RWPE2 (cell line): ENCODE results near the gene CLSTN2.

Source experiments
- ATAC-seq: fragments of 200-7000 bp; cut with Tn5 transposase; 3 replicates; pipeline ENCODE4 v1.9.1; 2021; ENCODE audit warnings: low read depth
- DNase-seq: peaks from one replicate; pipeline ENCODE4 v3.0.0-alpha.2; 2020; ENCODE audit warnings: low spot score
- H3K27ac ChIP-seq: fragments of 450-650 bp; 2 replicates; pipeline ENCODE4 v1.5.1; 2017; ENCODE audit warnings: mild to moderate bottlenecking; ENCODE audit not compliant: poor library complexity, severe bottlenecking
- H3K27me3 ChIP-seq: fragments of 250-450 bp; sonication (Bioruptor Pico); 2 replicates; pipeline ENCODE4 v1.5.1; 2021; ENCODE audit warnings: mild to moderate bottlenecking, moderate library complexity; ENCODE audit not compliant: insufficient read depth, poor library complexity, severe bottlenecking
- H3K36me3 ChIP-seq: fragments of 250-450 bp; sonication (Bioruptor Pico); 2 replicates; pipeline ENCODE4 v1.5.1; 2020; ENCODE audit warnings: low read depth, mild to moderate bottlenecking, moderate library complexity
- H3K4me1 ChIP-seq: fragments of 250-450 bp; sonication (Bioruptor Pico); 2 replicates; pipeline ENCODE4 v1.5.1; 2021; ENCODE audit warnings: mild to moderate bottlenecking, moderate library complexity; ENCODE audit not compliant: insufficient read depth, poor library complexity, severe bottlenecking
- H3K4me3 ChIP-seq: fragments of 250-450 bp; sonication (Bioruptor Pico); 2 replicates; pipeline ENCODE4 v1.5.1; 2021; ENCODE audit warnings: mild to moderate bottlenecking, moderate library complexity; ENCODE audit not compliant: severe bottlenecking
- H3K9me3 ChIP-seq: fragments of 250-450 bp; sonication (Bioruptor Pico); 2 replicates; pipeline ENCODE4 v1.5.1; 2021; ENCODE audit warnings: mild to moderate bottlenecking, moderate library complexity; ENCODE audit not compliant: severe bottlenecking
- CTCF ChIP-seq: fragments of 450-650 bp; IDR thresholded peaks from one replicate; pipeline ENCODE4 v1.5.1; 2017; ENCODE audit warnings: mild to moderate bottlenecking, moderate library complexity; ENCODE audit not compliant: poor library complexity, severe bottlenecking

The CLSTN2 gene

GRCh38 chr3:140563206-140563760 is 628.3 kb downstream of the CLSTN2 start:
- ATAC-seq (no peak), DNase-seq (no peak)
- no peak overlapping the region for H3K27ac ChIP-seq
- no peaks in the 10 kb centered on the region for H3K4me1 ChIP-seq
- H3K4me3 ChIP-seq, result no peak overlapping the region
- H3K27me3 ChIP-seq, result no peaks in the 10 kb centered on the region
- H3K9me3 ChIP-seq, result no peaks in the 10 kb centered on the region
- no peaks in the 10 kb centered on the region for H3K36me3 ChIP-seq
- no peak for TF ChIP-seq CTCF

- H3K27ac ChIP-seq, result no peak overlapping the region
- no peak for ATAC-seq
Measured at GRCh38 chr3:140568131-140568530, 633.1 kb downstream of the CLSTN2 start.

GRCh38 chr3:140568842-140569520 is 634.0 kb downstream of the CLSTN2 start:
- Histone ChIP-seq H3K27me3 (no peaks in the 10 kb centered on the region), H3K36me3 (no peaks in the 10 kb centered on the region), H3K4me3 (no peak overlapping the region), H3K9me3 (no peaks in the 10 kb centered on the region), H3K4me1 (no peaks in the 10 kb centered on the region), H3K27ac (no peak overlapping the region)
- ATAC-seq (no peak), DNase-seq (no peak)
- no peak for TF ChIP-seq CTCF

More at GRCh38 chr3:140568131-140568530, 633.1 kb downstream of the CLSTN2 start:
- DNase-seq, result no peak
- Histone ChIP-seq H3K9me3 (no peaks in the 10 kb centered on the region), H3K4me1 (no peaks in the 10 kb centered on the region), H3K4me3 (no peak overlapping the region), H3K27me3 (no peaks in the 10 kb centered on the region), H3K36me3 (no peaks in the 10 kb centered on the region)
- TF ChIP-seq CTCF, result no peak

- Histone ChIP-seq H3K4me1 (no peaks in the 10 kb centered on the region), H3K9me3 (no peaks in the 10 kb centered on the region), H3K27me3 (no peaks in the 10 kb centered on the region), H3K36me3 (no peaks in the 10 kb centered on the region), H3K27ac (no peak overlapping the region), H3K4me3 (no peak overlapping the region)
- TF ChIP-seq CTCF, result no peak
- DNase-seq (no peak), ATAC-seq (no peak)
Measured at GRCh38 chr3:140570602-140571001, 635.6 kb downstream of the CLSTN2 start.

- ATAC-seq (no peak), DNase-seq (no peak)
- Histone ChIP-seq H3K27me3 (no peaks in the 10 kb centered on the region), H3K9me3 (no peaks in the 10 kb centered on the region), H3K4me1 (no peaks in the 10 kb centered on the region), H3K27ac (no peak overlapping the region), H3K4me3 (no peak overlapping the region), H3K36me3 (no peaks in the 10 kb centered on the region)
- no peak for TF ChIP-seq CTCF
Measured at GRCh38 chr3:140571836-140572235, 636.9 kb downstream of the CLSTN2 start.
